GM12892 (cell line): ENCODE measurements around the gene TMEM208.

Experiments
- DNase-seq: peaks from one replicate; pipeline ENCODE4 v3.0.0; 2011; ENCODE audit not compliant: insufficient read length
- FAIRE-seq: peaks from 2 replicates; lab custom pipeline; 2011; peaks lifted over from hg19 to GRCh38; lab: Jason Lieb, UNC
- POLR2A ChIP-seq: IDR thresholded peaks from 2 replicates; pipeline ENCODE4 v1.6.1; 2011; ENCODE audit warnings: low read depth, low read length, control low read depth
- POLR2AphosphoS5 ChIP-seq: IDR thresholded peaks from 2 replicates; pipeline ENCODE4 v1.6.1; 2011; ENCODE audit warnings: low read depth, low read length, control low read depth
- TAF1 ChIP-seq: IDR thresholded peaks from 2 replicates; pipeline ENCODE4 v1.6.1; 2011; ENCODE audit warnings: low read depth, mild to moderate bottlenecking, control low read depth, low read length, borderline replicate concordance

The TMEM208 gene

DNA sequence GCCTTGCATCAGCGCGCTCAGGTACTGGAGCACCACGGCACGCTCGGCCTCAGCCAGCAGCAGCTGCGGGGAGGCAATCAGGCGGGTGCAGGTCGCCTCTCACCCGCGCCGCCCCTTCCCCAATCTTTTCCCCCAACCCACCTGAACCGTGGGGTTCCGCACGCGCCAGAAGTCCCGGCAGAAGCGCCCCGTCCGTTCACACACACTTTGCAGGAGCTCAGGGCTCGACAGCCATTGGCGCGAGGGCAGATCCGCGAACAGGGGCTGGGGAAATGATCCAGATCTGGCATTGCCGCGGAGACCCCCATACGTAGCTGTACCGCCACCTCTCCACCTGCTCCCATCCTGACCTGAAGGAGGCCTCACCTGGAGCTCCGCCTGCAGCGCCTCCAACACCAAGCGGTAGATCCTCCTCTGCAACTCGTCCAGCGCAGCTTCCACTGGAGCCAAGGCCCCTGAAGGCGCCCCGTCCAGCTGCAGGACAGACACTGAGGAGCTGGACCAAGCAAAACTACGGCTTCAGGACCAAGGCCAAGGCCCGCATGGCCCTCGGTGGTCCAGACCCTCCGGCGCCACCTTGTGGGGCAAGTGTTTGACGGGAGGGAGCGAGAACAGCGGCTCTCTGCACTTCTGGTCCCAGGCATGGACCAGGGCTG is 41.8 kb upstream of the TMEM208 start:
- FAIRE-seq (peak; percentile 96), DNase-seq (peak; percentile 69)
- TF ChIP-seq POLR2AphosphoS5 (no peak), TAF1 (no peak), POLR2A (no peak)

DNA sequence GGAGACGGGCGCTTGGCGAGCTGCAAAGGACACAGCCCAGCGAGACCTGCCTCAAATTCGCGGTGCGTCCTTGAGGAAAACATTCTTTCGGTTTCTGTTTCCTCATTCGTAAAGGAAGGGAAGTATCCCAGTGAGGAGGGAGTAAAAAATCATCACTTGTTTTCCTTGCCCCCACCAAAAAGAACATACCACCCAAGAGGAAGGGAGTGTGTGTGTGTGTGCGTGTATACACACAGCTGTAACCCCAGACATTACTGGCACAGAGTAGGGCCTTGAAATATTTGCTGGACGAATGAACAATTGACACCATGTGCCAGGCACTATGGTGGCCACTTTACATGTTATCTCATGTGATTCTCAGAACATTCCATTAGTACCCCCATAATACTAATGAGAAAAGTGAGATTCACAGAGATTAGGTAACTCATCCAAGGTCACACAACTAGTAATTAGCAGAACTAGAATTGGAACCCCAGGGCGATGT is 41.2 kb upstream of the TMEM208 start:
- no peak for DNase-seq
- TF ChIP-seq TAF1, result no peak
- no peak for TF ChIP-seq POLR2AphosphoS5
- TF ChIP-seq POLR2A, result no peak
- FAIRE-seq, result no peak

DNA sequence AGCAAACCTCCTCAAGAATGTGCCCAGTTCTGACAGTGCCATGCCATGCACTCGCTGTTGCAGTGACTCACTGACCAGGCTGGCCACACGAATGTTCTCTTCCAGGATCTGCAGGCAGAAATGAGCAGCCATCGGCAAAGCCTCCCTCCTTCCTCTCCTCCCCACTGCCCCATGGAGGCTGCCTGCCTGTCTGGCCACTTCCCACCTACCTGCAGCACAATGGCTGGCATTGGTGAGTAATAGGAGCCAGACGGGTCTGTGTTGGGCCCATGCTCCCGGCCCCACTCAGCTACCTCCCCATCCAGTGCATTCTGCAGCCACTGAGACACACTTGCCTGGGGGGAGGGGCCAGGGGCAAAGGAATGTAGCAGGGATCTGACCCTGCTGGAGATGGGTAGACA is 40.4 kb upstream of the TMEM208 start:
- DNase-seq (no peak), FAIRE-seq (no peak)
- TF ChIP-seq POLR2A (no peak), TAF1 (no peak), POLR2AphosphoS5 (no peak)

- DNase-seq (no peak), FAIRE-seq (no peak)
- TF ChIP-seq POLR2A, result no peak
Observed at GRCh38 chr16:67187175-67187890, 39.6 kb upstream of the TMEM208 start.

DNA sequence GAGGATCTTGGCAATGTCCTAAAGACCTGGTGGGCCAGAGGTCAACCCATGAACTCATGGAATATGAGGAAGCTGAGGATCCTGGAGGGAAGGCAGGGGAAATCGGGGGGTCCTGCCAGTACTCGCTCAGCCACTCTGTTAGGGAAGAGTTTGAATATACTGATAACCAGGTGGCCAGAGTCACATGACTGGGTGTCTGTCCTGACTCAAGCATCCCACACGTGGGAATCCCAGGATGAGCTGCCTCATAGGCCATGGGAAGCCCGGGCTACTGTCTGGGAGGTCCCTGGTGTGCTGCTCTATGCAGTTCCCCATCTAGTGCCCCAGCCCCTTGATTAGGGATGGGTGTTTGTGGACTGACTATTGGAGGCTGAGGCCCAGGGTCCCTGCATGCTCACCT is 38.6 kb upstream of the TMEM208 start:
- no peak for TF ChIP-seq POLR2AphosphoS5
- no peak for TF ChIP-seq POLR2A
- TF ChIP-seq TAF1, result no peak
- DNase-seq, result no peak
- no peak for FAIRE-seq

DNA sequence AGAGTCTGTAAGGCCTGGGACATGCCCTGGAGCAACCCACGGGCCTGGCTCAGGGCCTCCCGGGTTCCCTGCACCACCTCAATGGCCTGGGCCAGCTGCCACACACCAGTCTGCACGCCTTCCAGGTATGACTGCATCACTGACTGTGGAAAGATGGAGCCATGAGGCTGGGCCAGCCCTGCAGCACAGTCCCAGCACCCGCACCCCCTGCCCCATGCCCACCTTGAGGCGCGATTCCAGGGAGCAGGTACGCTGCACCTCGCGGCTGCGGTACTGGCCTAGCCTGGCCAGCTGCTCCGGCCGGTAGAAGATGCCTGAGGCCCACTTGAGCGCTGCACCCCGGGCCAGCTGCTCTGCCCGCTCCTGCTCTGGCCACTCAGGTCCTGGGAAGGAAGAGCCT is 38.1 kb upstream of the TMEM208 start:
- no peak for TF ChIP-seq POLR2AphosphoS5
- TF ChIP-seq TAF1, result no peak
- no peak for TF ChIP-seq POLR2A
- FAIRE-seq, result no peak

DNA sequence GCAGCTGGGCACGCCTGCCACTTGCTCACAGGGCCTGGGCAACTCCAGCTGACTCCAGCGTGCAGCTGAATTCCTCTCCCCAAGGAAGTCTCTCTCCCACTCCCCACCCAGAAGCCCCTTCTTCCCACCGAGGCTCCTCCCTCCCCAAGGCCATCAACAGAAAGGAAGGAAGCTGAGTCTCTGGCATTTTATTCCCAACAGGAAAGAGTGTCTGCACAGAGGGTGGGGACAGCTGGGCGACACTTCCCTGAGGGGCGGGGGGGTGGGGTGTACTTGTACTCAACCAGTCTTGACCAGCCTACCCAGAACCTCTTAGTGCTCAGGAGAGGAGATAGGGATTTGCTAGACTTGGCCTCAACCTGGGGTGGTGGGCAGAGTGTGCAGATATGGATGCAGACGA is 36.9 kb upstream of the TMEM208 start, which contains the start of gene EXOC3L1:
TSS of gene EXOC3L1 (minus strand) at position 96 of the 400 bp plus-strand sequence. CDS start 460 bp downstream, outside the sequence.
- FAIRE-seq (no peak), DNase-seq (no peak)
- TF ChIP-seq TAF1 (no peak), POLR2AphosphoS5 (no peak), POLR2A (no peak)

More for the DNA sequence above, 38.1 kb upstream of the TMEM208 start:
- DNase-seq, result no peak

DNA sequence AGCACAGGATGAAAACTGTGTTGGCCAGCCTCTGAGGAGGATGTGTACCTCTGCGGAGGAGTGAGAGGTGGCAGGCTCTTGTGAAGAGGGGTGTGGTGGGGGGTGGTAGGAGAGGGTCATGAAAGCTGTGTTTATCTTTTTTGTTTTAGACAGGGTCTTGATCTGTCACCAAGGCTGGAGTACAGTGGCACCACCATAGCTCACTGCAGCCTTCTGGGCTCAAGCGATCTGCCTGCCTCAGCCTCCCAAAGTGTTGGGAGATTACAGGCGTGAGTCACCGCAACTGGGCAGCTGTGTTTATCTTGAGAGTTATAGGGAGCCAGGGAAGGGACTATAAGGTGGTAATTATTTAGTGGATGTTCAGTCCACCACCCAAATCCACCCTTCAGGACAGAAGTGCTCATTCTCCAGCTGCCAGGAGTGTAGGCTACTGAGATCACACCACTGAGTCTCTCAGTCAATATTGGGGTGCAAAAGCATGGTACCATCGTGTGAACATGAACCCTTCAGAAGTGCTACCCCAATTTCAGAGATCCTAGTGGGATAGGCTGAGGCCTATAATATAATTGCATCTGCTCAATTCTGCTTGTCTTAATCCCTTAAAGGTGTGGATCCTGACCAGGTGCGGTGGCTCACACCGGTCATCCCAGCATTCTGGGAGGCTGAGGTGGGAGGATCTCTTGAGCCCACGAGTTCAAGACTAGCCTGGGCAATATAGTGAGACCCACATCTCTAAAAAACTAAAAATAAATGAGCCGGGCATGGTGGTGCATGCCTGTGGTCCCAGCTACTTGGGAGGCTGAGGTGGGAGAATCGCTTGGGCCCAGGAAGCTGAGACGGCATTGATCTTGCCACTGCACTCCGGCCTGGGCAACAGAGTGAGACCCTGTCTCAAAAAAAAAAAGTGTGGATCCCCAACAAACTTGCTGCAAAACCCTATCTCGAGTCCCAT is 36.2 kb upstream of the TMEM208 start:
- DNase-seq (no peak), FAIRE-seq (no peak)
- TF ChIP-seq TAF1, result no peak
- TF ChIP-seq POLR2AphosphoS5, result no peak
- no peak for TF ChIP-seq POLR2A

- DNase-seq, result no peak
- no peak for FAIRE-seq
- no peak for TF ChIP-seq TAF1
- TF ChIP-seq POLR2AphosphoS5, result no peak
- no peak for TF ChIP-seq POLR2A
Observed at GRCh38 chr16:67191411-67191994, 35.4 kb upstream of the TMEM208 start.

GRCh38 chr16:67191995-67192681 is 34.8 kb upstream of the TMEM208 start, which contains the start of gene E2F4:
TSS of gene E2F4 (plus strand) at chr16:67192155. CDS start at chr16:67192228, 73 bp downstream.
- TF ChIP-seq POLR2A (peak; percentile 84; the same call in 1 of the 2 replicates), POLR2AphosphoS5 (peak; percentile 54; the same call in 1 of the 2 replicates), TAF1 (0 out of 2 replicates have a peak, but pooled peaks have one; percentile 41)
- FAIRE-seq (peak; percentile 99), DNase-seq (peak; percentile 98)
